GM23338 (cell line): Measurements from ENCODE around the gene NFIA. TPM values are rescaled to one million over a fixed set of nuclear protein-coding genes. Genes with fewer than 3 reads are reported as not detected.

Experiments
- ATAC-seq: fragments of 200-7000 bp; cut with Tn5 transposase; 3 replicates; pipeline ENCODE4 v1.9.1; 2020
- DNase-seq: peaks from one replicate; pipeline ENCODE4 v3.0.0-alpha.2; 2015; ENCODE audit warnings: low spot score
- H2AFZ ChIP-seq: fragments of 200-600 bp; sonication (generic); 2 replicates; pipeline ENCODE4 v1.8.0; 2016; ENCODE audit warnings: antibody characterized with exemption, mild to moderate bottlenecking, moderate library complexity
- H3F3A ChIP-seq: fragments of 200-600 bp; sonication (generic); replicated peaks from 2 replicates; pipeline ENCODE4 v1.8.0; 2017; ENCODE audit warnings: antibody characterized with exemption, mixed run types, low read depth
- H3K27ac ChIP-seq: fragments of 200-600 bp; sonication (generic); 2 replicates; pipeline ENCODE4 v1.6.1; 2016; ENCODE audit warnings: low read depth
- H3K27me3 ChIP-seq: fragments of 200-600 bp; sonication (generic); 2 replicates; pipeline ENCODE4 v1.8.0; 2016; ENCODE audit warnings: mild to moderate bottlenecking, mixed run types, moderate library complexity; ENCODE audit not compliant: insufficient read depth
- H3K36me3 ChIP-seq: fragments of 200-600 bp; sonication (generic); 2 replicates; pipeline ENCODE4 v1.8.0; 2016; ENCODE audit warnings: mild to moderate bottlenecking; ENCODE audit not compliant: insufficient read depth
- H3K4me1 ChIP-seq: fragments of 200-600 bp; sonication (generic); 2 replicates; pipeline ENCODE4 v1.8.0; 2016; ENCODE audit warnings: mild to moderate bottlenecking, moderate library complexity; ENCODE audit not compliant: insufficient read depth
- H3K4me2 ChIP-seq: fragments of 200-600 bp; sonication (generic); 2 replicates; pipeline ENCODE4 v1.7.1; 2017; ENCODE audit warnings: mixed run types
- H3K4me3 ChIP-seq: fragments of 200-600 bp; sonication (generic); 2 replicates; pipeline ENCODE4 v1.6.1; 2016; ENCODE audit warnings: mixed run types
- H3K79me2 ChIP-seq: fragments of 200-600 bp; sonication (generic); replicated peaks from 2 replicates; pipeline ENCODE4 v1.8.0; 2017; ENCODE audit warnings: mild to moderate bottlenecking; ENCODE audit not compliant: insufficient read depth
- H3K9me2 ChIP-seq: fragments of 200-600 bp; sonication (generic); 2 replicates; pipeline ENCODE4 v1.8.0; 2017; ENCODE audit not compliant: insufficient read depth
- H4K20me1 ChIP-seq: fragments of 200-600 bp; sonication (generic); replicated peaks from 2 replicates; pipeline ENCODE4 v1.8.0; 2017; ENCODE audit warnings: mild to moderate bottlenecking; ENCODE audit not compliant: insufficient read depth
- H3K27ac Mint-ChIP-seq: 2 replicates; pipeline ENCODE4 v1.8.0; 2020; ENCODE audit warnings: inconsistent platforms, mild to moderate bottlenecking, moderate library complexity, mixed read lengths
- H3K27me3 Mint-ChIP-seq: 3 replicates; pipeline ENCODE4 v1.8.0; 2022; ENCODE audit warnings: low read depth, mild to moderate bottlenecking, moderate library complexity, mixed read lengths, inconsistent platforms; ENCODE audit not compliant: insufficient read depth, poor library complexity
- H3K36me3 Mint-ChIP-seq: 3 replicates; pipeline ENCODE4 v1.8.0; 2021; ENCODE audit warnings: low read depth, mild to moderate bottlenecking, inconsistent platforms, moderate library complexity, mixed read lengths
- H3K4me1 Mint-ChIP-seq: 3 replicates; pipeline ENCODE4 v1.8.0; 2020; ENCODE audit warnings: mild to moderate bottlenecking, inconsistent platforms, mixed read lengths
- H3K4me3 Mint-ChIP-seq: 3 replicates; pipeline ENCODE4 v1.8.0; 2021; ENCODE audit warnings: moderate library complexity, mild to moderate bottlenecking, inconsistent platforms, mixed read lengths
- H3K9me3 Mint-ChIP-seq: 3 replicates; pipeline ENCODE4 v1.8.0; 2020; ENCODE audit warnings: moderate library complexity, mild to moderate bottlenecking, inconsistent platforms, mixed read lengths
- CREB1 ChIP-seq: fragments of 250-450 bp; sonication (Bioruptor Pico); IDR thresholded peaks from 2 replicates; pipeline ENCODE4 v1.5.0; 2020; ENCODE audit warnings: low read depth, mild to moderate bottlenecking, moderate library complexity
- CTCF ChIP-seq, 2 experiments: fragments of 200-600 bp in 1 of 2; sonication (generic) in 1 of 2; conservative IDR thresholded peaks; 2 replicates each; pipeline versions ENCODE4 v1.5.1 to v1.6.1; 2016 to 2017; ENCODE audit warnings: antibody characterized with exemption in 2 of 2, low read depth in 2 of 2, mild to moderate bottlenecking in 2 of 2, moderate library complexity in 1 of 2
- ETS1 ChIP-seq: IDR thresholded peaks from 2 replicates; pipeline ENCODE4 v1.6.1; 2016; ENCODE audit warnings: antibody characterized with exemption
- EZH2 ChIP-seq: fragments of 200-600 bp; sonication (generic); IDR thresholded peaks from one replicate; pipeline ENCODE4 v1.8.0; 2017; ENCODE audit warnings: antibody characterized with exemption, mild to moderate bottlenecking, low read depth; ENCODE audit not compliant: unreplicated experiment
- EZH2phosphoT487 ChIP-seq: fragments of 200-600 bp; sonication (generic); IDR thresholded peaks from one replicate; pipeline ENCODE4 v1.8.1; 2018; ENCODE audit warnings: antibody characterized with exemption; ENCODE audit not compliant: unreplicated experiment
- JUNB ChIP-seq: IDR thresholded peaks from one replicate; pipeline ENCODE4 v1.6.1; 2016; ENCODE audit warnings: antibody characterized with exemption; ENCODE audit not compliant: unreplicated experiment
- POLR2AphosphoS5 ChIP-seq: IDR thresholded peaks from 2 replicates; pipeline ENCODE4 v1.6.1; 2016; ENCODE audit warnings: antibody characterized with exemption, low read depth
- STAT1 ChIP-seq: IDR thresholded peaks from one replicate; pipeline ENCODE4 v1.6.1; 2016; ENCODE audit warnings: antibody characterized with exemption; ENCODE audit not compliant: unreplicated experiment
- ZNF114 ChIP-seq: fragments of 250-450 bp; sonication (Bioruptor Pico); IDR thresholded peaks from 2 replicates; pipeline ENCODE4 v1.5.0; 2020; ENCODE audit warnings: mild to moderate bottlenecking, moderate library complexity
- ZNF331 ChIP-seq: fragments of 250-450 bp; sonication (Bioruptor Pico); IDR thresholded peaks from 2 replicates; pipeline ENCODE4 v1.5.0; 2020; ENCODE audit warnings: low read depth, mild to moderate bottlenecking, moderate library complexity
- ZNF462 ChIP-seq: fragments of 250-450 bp; sonication (Bioruptor Pico); IDR thresholded peaks from 2 replicates; pipeline ENCODE4 v1.5.0; 2020; ENCODE audit warnings: mild to moderate bottlenecking, moderate library complexity
- polyA plus RNA-seq: library from polyadenylated mRNA; unstranded; fragments of >200 nt; fragmentation: Nextera tagmentation; extraction: Ambion mirVana; gene quantifications from 2 replicates; pipeline ENCODE4 v1.2.1, GENCODE V29; 2016
- total RNA-seq: library from RNA; depleted of rRNA; stranded (reverse); fragments of >200 nt; shearing (Covaris generic); gene quantifications from 2 replicates; pipeline ENCODE4 v1.2.3, GENCODE V29; 2014

Gene NFIA
- total and polyA plus RNA-seq, 2 experiments from 2014 or later: 0.97 to 2.3 TPM

DNA sequence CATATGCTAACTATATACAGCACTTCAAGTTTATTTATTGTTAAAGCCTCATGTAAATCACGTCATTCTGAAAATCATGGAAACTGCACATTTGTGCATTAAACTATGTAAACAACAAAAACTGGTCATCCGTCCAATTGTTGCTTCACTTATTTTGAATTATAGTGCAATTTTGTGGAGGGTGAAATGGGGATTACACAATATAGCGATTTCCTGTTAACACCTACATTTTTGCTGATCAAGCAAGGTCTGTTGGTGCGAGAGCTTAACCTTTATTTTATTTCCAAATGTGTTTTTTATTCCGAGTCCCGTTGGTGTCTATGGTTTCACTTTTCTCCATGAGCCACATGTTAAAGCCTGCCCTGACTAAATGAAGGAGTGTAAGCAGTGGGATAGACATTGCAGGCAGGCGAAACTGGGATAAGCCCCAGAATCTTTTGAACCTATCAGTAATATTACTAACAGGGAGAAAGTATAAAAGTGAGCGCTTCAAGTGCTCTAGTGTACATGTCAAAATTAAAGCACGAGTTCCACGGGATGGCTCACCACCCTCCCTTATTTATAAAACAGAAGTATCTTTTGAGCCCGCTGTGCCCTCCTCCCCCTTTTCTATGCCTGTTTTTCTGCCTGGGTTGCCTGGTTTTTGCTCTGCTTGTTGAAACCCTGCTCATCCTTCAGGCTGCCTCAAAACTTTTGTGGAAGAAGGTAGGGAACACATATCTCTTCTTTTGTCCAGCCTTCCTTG, 120.7 kb downstream of the NFIA start:
- Histone ChIP-seq H3K9me2 (no peaks in the 10 kb centered on the region), H3K36me3 (no peaks in the 10 kb centered on the region), H3K4me3 (no peak overlapping the region), H3K4me1 (peaks cover 5% of the 10 kb centered on the region; the same call in 1 of the 2 replicates), H3K27me3 (no peaks in the 10 kb centered on the region), H3F3A (no peaks in the 10 kb centered on the region), H3K27ac (no peak overlapping the region), H3K4me2 (no peak overlapping the region), H2AFZ (no peak overlapping the region), H3K79me2 (no peaks in the 10 kb centered on the region), H4K20me1 (no peaks in the 10 kb centered on the region)
- no peak for TF ChIP-seq ZNF462 (CRISPR knock-in tag)
- TF ChIP-seq STAT1: no peak
- TF ChIP-seq CREB1 (CRISPR knock-in tag): no peak
- no peak for TF ChIP-seq EZH2
- no peak for TF ChIP-seq ZNF331 (CRISPR knock-in tag)
- TF ChIP-seq EZH2phosphoT487: no peak
- no peak for TF ChIP-seq JUNB
- TF ChIP-seq POLR2AphosphoS5: no peak
- no peak for TF ChIP-seq CTCF (conservative IDR thresholded peaks at IDR 0.05; ENCODE audit: low read depth in 2 of 2)
- no peak for TF ChIP-seq ETS1
- no peak for TF ChIP-seq ZNF114 (CRISPR knock-in tag)
- H3K27me3 Mint-ChIP-seq: peaks cover 2% of the 10 kb centered on the region
- H3K36me3 Mint-ChIP-seq: no peaks in the 10 kb centered on the region
- H3K9me3 Mint-ChIP-seq: no peaks in the 10 kb centered on the region; the same call in 2 of the 3 replicates
- no peak overlapping the region for H3K4me3 Mint-ChIP-seq
- ATAC-seq (no peak), DNase-seq (no peak)
- no peak overlapping the region for H3K27ac Mint-ChIP-seq
- H3K4me1 Mint-ChIP-seq: peaks cover 12% of the 10 kb centered on the region
